PFSK-1 (cell line): Measurements from ENCODE around the gene CPOX.

Experiments used
- FOXP2 ChIP-seq: optimal IDR thresholded peaks from 2 replicates; pipeline ENCODE3; 2011; ENCODE audit warnings: borderline replicate concordance, control low read depth, inconsistent platforms; ENCODE audit not compliant: insufficient read depth; ENCODE audit errors: extremely low read length, extremely low read depth
- POLR2AphosphoS5 ChIP-seq: IDR thresholded peaks from 2 replicates; pipeline ENCODE4 v1.6.1; 2012; ENCODE audit warnings: low read depth, mild to moderate bottlenecking, control low read depth, low read length, moderate library complexity
- REST ChIP-seq, 2 experiments: IDR thresholded peaks; 2 replicates each; pipeline versions ENCODE4 v1.6.1 to v1.8.0; 2011 to 2012; ENCODE audit warnings: low read depth in 2 of 2, low read length in 2 of 2, control low read depth in 1 of 2, inconsistent platforms in 1 of 2, mild to moderate bottlenecking in 1 of 2, moderate library complexity in 1 of 2; ENCODE audit not compliant: insufficient read depth in 1 of 2
- SIN3A ChIP-seq: IDR thresholded peaks from 2 replicates; pipeline ENCODE4 v1.6.1; 2012; ENCODE audit warnings: mild to moderate bottlenecking, low read length, moderate library complexity, borderline replicate concordance; ENCODE audit not compliant: insufficient read depth
- TAF1 ChIP-seq: IDR thresholded peaks from 2 replicates; pipeline ENCODE4 v1.6.1; 2012; ENCODE audit warnings: low read length, control low read depth, borderline replicate concordance; ENCODE audit not compliant: insufficient read depth

- TF ChIP-seq SIN3A (no peak), TAF1 (no peak), REST (IDR thresholded peaks at IDR 0.05; ENCODE audit: insufficient read depth in 1 of 2, low read depth in 2 of 2, low read length in 2 of 2) (no peak), POLR2AphosphoS5 (no peak), FOXP2 (no peak)
Measured at GRCh38 chr3:98560911-98561310, 32.5 kb downstream of the CPOX start.
